GM18505 (cell line): ENCODE results near the gene JCHAIN.
"Not testable (repeated sequence)": the region's sequence is repeated elsewhere in the genome, so short reads cannot be mapped to it uniquely, and the experiment has no call there.

Experiments used
- ATAC-seq: cut with Tn5 transposase; IDR thresholded peaks from one replicate; pipeline ENCODE4 v1.9.1; 2021; ENCODE audit not compliant: unreplicated experiment
- POLR2A ChIP-seq: IDR thresholded peaks from 4 replicates; pipeline ENCODE4 v1.6.1; 2011; ENCODE audit warnings: borderline replicate concordance; ENCODE audit not compliant: insufficient read depth, insufficient read length; ENCODE audit errors: extremely low read depth

The JCHAIN gene

DNA sequence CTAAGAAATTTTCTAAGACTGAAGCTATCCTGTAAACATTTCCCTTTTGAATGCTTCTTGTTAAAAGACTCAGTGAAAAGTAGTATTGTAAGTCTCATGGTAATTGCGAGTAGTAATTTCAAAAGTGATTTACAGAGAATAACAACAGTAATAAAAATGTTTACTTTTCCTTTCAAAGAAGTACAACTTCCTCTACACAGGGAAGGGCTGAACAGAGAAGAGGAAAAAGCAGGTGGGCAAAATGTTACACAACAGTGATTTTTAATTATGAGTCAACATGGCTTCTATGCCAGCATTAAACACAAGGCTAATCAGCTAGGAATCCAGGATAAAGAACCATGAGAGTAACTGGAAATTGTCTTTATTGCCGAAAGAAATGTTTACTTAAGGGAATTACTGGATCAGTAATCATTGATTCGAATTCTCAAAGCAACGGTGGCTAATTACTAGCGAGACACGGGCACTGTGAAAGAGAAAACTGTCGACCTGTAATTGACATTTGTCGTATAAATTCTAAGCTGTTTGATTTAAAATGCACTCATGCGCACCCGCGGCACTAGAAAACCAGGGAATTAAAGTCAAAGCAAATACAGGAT is 37.4 kb upstream of the JCHAIN start:
- ATAC-seq = no peak
- no peak for TF ChIP-seq POLR2A

GRCh38 chr4:70702592-70702991 is 36.3 kb upstream of the JCHAIN start:
- not testable (repeated sequence) for ATAC-seq

DNA sequence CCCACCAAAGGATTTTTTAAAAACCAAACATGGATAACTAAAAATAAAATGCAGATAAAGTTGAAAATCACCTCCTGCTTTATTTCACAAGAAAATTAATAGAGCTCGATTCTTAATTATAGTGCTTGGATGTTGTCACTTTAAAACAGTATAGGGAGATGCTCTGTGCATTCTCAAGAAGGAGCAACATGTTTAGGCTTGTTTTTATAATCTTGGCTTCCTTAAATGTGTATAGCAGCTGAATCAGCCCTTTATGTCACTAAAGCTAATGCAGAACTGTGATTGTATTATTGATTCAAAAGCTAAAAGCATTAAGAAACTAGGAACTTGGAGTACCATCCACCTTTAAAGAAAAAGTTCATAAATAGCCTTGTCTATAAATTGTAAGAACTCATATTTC is 35.0 kb upstream of the JCHAIN start:
- no peak for TF ChIP-seq POLR2A
- ATAC-seq = no peak

GRCh38 chr4:70700712-70701111 is 34.4 kb upstream of the JCHAIN start:
- no peak for TF ChIP-seq POLR2A

GRCh38 chr4:70698435-70698834 is 32.1 kb upstream of the JCHAIN start:
- not testable (repeated sequence) for ATAC-seq

More at GRCh38 chr4:70700712-70701111, 34.4 kb upstream of the JCHAIN start:
- no peak for ATAC-seq

DNA sequence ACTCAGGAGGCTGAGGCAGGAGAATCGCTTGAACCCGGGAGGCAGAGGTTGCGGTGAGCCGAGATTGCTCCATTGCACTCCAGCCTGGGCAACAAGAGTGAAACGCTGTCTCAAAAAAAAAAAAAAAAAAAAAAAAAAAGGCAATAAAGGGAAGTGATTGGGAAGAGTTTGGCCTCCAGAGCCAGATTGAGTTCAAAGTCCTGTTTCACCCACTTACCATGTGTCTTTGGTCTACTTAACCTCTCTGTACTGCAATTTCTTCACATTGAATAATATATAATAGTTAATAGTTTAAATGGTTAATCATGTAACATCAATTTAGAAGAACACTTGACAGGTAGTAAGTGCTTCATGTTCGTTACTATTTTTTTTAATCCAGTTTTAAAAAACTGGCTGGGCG is 28.3 kb upstream of the JCHAIN start:
- not testable (repeated sequence) for ATAC-seq

DNA sequence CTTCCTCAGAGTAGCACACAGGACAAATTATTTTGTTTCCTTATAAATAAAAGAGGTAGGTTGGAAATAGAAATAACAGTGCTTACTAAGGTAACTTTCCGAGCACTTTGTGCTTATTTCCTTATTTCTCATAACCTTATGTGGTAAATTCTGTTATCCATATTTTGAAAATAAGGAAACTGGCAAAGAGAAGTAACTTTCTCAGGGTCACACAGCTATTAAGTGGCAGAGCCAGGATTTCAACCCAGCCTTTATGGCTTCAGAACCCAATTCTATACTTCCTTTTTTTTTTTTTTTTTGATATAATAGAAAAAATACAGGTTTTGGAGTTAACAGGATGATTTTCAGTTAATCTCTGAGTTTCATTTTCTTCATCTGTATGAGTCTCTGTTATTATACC is 25.4 kb upstream of the JCHAIN start:
- ATAC-seq = no peak
- no peak for TF ChIP-seq POLR2A

DNA sequence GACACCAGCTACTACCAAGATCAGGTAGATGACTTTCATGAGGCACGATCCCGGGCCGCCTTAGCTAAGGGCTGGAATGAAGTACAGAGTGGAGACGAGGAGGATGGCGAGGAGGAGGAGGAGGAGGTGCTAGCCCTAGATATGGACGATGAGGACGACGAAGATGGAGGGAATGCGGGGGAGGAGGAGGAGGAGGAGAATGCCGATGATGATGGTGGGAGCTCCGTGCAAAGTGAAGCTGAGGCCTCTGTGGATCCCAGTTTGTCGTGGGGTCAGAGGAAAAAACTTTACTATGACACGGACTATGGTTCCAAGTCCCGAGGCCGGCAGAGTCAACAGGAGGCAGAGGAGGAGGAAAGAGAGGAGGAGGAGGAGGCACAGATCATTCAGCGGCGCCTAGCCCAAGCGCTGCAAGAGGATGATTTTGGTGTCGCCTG is 22.5 kb upstream of the JCHAIN start:
- no peak for ATAC-seq
- no peak for TF ChIP-seq POLR2A

DNA sequence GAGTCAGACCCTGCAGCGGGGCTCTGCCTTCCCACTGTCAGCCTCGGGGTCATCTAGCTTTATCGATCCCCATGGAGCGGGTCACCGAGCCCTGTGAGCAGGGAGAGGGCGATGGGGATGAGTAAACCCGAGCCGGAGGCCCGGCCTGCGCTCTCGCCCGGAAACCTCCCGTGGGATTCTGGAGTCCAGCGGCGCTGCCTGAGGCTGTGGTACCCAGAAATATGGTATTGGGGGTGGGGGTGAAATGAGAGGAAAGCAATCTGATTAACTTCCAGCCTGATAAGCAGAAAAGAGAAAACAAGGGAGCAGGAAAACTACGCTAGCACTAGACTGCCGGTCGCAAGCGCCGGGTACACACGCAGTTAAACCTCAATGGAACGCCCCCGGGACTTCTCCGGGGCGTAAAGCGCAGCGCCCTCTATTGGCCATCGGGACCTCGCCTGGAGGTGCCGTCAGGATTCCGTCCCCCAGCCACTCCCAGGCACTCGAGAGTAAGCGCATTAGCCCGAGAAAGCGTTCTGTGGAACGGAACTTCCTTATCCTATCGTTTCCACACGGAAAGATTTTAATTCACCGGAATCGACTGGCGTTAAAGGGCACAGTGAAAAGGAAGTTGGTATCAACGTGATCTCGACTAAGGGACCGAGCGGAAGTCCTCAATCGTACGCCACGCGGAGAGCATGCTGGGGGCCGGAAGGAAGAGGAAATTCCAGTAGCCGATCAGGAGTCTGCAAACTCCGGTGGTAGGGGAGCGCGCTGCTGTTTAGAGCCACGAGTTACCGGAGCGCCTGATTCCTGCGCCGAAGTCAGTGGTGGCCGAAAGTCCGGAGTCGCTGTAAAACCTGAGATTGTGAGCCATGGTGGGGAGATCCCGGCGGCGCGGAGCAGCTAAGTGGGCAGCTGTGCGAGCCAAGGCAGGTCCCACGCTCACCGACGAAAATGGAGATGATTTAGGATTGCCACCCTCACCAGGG is 21.8 kb upstream of the JCHAIN start, which contains the start of gene UTP3:
Gene UTP3, plus strand, starts transcription at position 712 of the 974 bp plus-strand sequence. Its CDS starts 146 bp downstream, at position 858.
- peak; percentile 90 for TF ChIP-seq POLR2A
- ATAC-seq = peak; percentile 93

GRCh38 chr4:70687392-70687791 is 21.1 kb upstream of the JCHAIN start:
- ATAC-seq = no peak

DNA sequence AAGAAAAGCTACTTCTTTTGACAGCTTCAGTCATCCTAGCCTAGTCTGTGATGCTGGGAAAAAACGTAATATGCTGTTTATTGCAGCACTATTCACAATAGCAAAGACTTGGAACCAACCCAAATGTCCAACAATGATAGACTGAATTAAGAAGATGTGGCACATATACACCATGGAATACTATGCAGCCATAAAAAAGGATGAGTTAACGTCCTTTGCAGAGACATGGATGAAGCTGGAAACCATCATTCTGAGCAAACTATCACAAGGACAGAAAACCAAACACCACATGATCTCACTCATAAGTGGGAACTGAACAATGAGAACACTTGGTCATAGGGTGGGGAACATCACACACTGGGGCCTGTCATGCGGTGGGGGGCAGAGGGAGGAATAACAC is 15.8 kb upstream of the JCHAIN start:
- not testable (repeated sequence) for ATAC-seq

More at GRCh38 chr4:70687392-70687791, 21.1 kb upstream of the JCHAIN start:
- TF ChIP-seq POLR2A = no peak

GRCh38 chr4:70681704-70682103 is 15.4 kb upstream of the JCHAIN start:
- TF ChIP-seq POLR2A = no peak
- no peak for ATAC-seq

GRCh38 chr4:70680934-70681333 is 14.6 kb upstream of the JCHAIN start:
- ATAC-seq = no peak
- no peak for TF ChIP-seq POLR2A

DNA sequence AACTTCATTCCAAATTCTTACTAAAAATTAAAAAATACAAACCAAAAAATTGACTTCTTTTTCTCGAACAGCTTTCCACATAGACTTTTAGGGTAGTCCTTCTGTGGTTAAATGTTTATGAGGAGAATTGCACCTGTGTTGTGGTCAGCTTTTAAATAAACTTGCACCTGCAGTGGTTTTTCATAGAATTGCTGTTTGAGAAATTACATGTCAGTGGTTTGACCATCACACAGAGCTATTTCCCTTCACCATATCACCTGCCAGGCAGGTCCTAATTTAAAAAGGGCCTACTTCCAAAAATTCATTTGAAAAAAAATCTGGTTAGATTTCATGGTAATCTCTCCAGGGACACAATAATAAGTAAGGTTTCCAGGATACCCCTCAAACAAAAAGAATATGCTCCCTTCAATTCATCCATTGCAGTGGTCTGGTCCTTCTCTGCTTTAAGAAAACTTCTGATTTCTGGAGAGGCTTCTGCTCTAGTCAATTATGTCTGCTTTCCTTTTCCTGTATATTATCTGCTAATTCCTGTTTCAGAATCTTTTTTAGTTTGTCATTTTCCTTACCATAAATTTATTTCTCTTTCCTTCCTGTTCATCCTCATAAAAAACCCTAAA is 12.2 kb upstream of the JCHAIN start:
- TF ChIP-seq POLR2A = no peak
- ATAC-seq = peak; percentile 75
